ENCODE measurements around the gene MAMDC4.

DNA sequence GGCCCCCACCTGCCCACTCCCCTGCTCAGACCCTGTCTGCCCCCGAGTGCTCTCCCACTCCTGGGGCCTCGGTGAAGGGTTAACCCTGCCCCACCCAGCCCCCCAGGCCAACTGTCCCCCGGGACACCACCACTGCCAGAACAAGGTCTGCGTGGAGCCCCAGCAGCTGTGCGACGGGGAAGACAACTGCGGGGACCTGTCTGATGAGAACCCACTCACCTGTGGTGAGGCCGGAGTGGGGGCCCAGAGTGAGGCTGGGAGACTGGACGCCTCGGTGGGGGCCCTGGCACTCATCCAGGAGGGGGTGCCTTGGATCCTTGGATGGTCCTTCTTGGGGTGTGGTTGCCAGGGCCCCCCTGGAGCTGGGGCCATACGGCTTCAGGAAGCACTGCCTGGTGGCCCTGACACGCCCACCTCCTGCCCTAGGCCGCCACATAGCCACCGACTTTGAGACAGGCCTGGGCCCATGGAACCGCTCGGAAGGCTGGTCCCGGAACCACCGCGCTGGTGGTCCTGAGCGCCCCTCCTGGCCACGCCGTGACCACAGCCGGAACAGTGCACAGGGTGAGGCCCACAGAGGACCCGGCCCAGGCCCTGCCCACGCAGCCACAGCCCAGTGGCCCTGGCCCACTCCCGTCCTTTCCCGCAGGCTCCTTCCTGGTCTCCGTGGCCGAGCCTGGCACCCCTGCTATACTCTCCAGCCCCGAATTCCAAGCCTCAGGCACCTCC, 2.1 kb downstream of the MAMDC4 start:
- TF ChIP-seq, protein P1, sequence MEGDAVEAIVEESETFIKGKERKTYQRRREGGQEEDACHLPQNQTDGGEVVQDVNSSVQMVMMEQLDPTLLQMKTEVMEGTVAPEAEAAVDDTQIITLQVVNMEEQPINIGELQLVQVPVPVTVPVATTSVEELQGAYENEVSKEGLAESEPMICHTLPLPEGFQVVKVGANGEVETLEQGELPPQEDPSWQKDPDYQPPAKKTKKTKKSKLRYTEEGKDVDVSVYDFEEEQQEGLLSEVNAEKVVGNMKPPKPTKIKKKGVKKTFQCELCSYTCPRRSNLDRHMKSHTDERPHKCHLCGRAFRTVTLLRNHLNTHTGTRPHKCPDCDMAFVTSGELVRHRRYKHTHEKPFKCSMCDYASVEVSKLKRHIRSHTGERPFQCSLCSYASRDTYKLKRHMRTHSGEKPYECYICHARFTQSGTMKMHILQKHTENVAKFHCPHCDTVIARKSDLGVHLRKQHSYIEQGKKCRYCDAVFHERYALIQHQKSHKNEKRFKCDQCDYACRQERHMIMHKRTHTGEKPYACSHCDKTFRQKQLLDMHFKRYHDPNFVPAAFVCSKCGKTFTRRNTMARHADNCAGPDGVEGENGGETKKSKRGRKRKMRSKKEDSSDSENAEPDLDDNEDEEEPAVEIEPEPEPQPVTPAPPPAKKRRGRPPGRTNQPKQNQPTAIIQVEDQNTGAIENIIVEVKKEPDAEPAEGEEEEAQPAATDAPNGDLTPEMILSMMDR (conservative IDR thresholded peaks at IDR 0.05), result no peak
- no peak for TF ChIP-seq ZFX (IDR thresholded peaks at IDR 0.05)
